OCI-LY1 (cell line): ENCODE results near the gene TLR8.

Experiments used
- EZH2 ChIP-seq: fragments of 200-600 bp; sonication (generic), shearing (Covaris generic); IDR thresholded peaks from 2 replicates; pipeline ENCODE4 v1.8.0; 2017; ENCODE audit warnings: borderline replicate concordance, mixed run types, mild to moderate bottlenecking, antibody characterized with exemption, low read length, moderate library complexity, mixed read lengths
- TF ChIP-seq, protein P1 (sequence below): fragments of 200-600 bp; sonication (generic), shearing (Covaris generic); IDR thresholded peaks from 2 replicates; pipeline ENCODE4 v1.5.1; 2017; ENCODE audit warnings: mild to moderate bottlenecking, antibody characterized with exemption, low read length, moderate library complexity, mixed read lengths

- TF ChIP-seq, protein P1, sequence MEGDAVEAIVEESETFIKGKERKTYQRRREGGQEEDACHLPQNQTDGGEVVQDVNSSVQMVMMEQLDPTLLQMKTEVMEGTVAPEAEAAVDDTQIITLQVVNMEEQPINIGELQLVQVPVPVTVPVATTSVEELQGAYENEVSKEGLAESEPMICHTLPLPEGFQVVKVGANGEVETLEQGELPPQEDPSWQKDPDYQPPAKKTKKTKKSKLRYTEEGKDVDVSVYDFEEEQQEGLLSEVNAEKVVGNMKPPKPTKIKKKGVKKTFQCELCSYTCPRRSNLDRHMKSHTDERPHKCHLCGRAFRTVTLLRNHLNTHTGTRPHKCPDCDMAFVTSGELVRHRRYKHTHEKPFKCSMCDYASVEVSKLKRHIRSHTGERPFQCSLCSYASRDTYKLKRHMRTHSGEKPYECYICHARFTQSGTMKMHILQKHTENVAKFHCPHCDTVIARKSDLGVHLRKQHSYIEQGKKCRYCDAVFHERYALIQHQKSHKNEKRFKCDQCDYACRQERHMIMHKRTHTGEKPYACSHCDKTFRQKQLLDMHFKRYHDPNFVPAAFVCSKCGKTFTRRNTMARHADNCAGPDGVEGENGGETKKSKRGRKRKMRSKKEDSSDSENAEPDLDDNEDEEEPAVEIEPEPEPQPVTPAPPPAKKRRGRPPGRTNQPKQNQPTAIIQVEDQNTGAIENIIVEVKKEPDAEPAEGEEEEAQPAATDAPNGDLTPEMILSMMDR, result no peak
- TF ChIP-seq EZH2, result no peak
Observed at GRCh38 chrX:12919620-12920019, 13.2 kb downstream of the TLR8 start.
